Right atrium auricular region (tissue), 2 donors: ENCODE measurements around the gene SLC52A3. TPM values are rescaled to one million over a fixed set of nuclear protein-coding genes. Genes with fewer than 3 reads are reported as not detected.
"Not testable (repeated sequence)": the region's sequence is repeated elsewhere in the genome, so short reads cannot be mapped to it uniquely, and the experiment has no call there.

Source experiments
- DNase-seq: peaks from one replicate; pipeline ENCODE4 v3.0.0-alpha.2; 2019; ENCODE audit warnings: low spot score
- H3K27ac ChIP-seq, 2 donors: fragments of 200-600 bp; sonication (generic); 1 replicate in 1 of 2; 2 replicates in 1 of 2; pipeline ENCODE4 v1.5.1; 2016 to 2019
- H3K27me3 ChIP-seq, 2 donors: fragments of 200-600 bp; sonication (generic); one replicate each; pipeline versions ENCODE4 v1.5.1 to v1.6.0; 2017 to 2019
- H3K36me3 ChIP-seq: fragments of 200-600 bp; sonication (generic); one replicate; pipeline ENCODE4 v1.5.1; 2016
- H3K4me1 ChIP-seq, 2 donors: fragments of 200-600 bp; sonication (generic); one replicate each; pipeline versions ENCODE4 v1.5.1 to v1.6.0; 2017 to 2019
- H3K4me3 ChIP-seq, 2 donors: fragments of 200-600 bp; sonication (generic); 1 replicate in 1 of 2; 2 replicates in 1 of 2; pipeline ENCODE4 v1.5.1; 2017 to 2019; ENCODE audit warnings: mild to moderate bottlenecking in 1 of 2, moderate library complexity in 1 of 2
- H3K9me3 ChIP-seq, 2 donors: fragments of 200-600 bp; sonication (generic); one replicate each; pipeline ENCODE4 v1.5.1; 2019
- total RNA-seq, 2 donors: library from RNA; depleted of rRNA; stranded (reverse); fragments of >200 nt; gene quantifications; one replicate each; pipeline ENCODE4 v1.1.0, GENCODE V29; 2016
- TF ChIP-seq, protein P1 (sequence below), 2 donors: fragments of 200-600 bp; sonication (generic); IDR thresholded peaks; one replicate each; pipeline ENCODE4 v1.5.1; 2019; ENCODE audit warnings: antibody characterized with exemption in 2 of 2

The SLC52A3 gene
- 1 to 10 TPM; 1.3 to 2.6 TPM for total RNA-seq

DNA sequence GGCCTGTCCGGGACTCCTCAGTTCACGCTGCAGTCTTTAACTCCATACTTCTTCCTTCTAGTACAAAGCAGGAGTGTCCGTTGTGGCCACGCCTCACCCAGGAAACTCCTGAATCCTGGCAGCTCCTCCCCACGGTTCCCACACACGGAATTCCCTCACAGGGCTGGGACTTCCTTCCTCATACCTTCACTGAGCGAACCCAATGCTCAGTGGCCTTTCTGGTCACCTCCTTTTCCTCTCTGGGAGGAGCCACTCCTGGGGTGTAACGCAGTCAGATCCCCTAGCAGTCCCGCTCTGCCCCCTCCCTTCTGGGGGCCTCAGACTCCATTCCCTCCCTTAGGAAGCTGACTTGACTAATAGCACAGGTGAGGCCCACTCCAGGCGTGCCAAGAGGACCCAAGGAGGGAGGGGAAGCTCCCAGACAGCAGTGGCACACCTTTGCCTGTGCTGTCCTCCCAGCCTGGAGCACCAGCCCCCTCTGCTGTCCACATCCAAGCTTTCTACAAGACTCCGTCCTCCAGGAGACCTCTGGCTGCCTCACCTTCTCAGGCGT is at the start of gene SLC52A3:
TSS of gene SLC52A3 (minus strand) at position 75 of the 553 bp plus-strand sequence. CDS start 2,726 bp downstream, outside the sequence.
- H3K4me3 ChIP-seq, result peak within 1 kb of the TSS in 1 of 2 donors; percentile 31
- no peaks in the 10 kb centered on the region for H3K4me1 ChIP-seq
- TF ChIP-seq, protein P1, sequence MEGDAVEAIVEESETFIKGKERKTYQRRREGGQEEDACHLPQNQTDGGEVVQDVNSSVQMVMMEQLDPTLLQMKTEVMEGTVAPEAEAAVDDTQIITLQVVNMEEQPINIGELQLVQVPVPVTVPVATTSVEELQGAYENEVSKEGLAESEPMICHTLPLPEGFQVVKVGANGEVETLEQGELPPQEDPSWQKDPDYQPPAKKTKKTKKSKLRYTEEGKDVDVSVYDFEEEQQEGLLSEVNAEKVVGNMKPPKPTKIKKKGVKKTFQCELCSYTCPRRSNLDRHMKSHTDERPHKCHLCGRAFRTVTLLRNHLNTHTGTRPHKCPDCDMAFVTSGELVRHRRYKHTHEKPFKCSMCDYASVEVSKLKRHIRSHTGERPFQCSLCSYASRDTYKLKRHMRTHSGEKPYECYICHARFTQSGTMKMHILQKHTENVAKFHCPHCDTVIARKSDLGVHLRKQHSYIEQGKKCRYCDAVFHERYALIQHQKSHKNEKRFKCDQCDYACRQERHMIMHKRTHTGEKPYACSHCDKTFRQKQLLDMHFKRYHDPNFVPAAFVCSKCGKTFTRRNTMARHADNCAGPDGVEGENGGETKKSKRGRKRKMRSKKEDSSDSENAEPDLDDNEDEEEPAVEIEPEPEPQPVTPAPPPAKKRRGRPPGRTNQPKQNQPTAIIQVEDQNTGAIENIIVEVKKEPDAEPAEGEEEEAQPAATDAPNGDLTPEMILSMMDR (IDR thresholded peaks at IDR 0.05), result peak in 1 of 2 donors; percentile 43
- no peaks in the 10 kb centered on the region for H3K36me3 ChIP-seq
- H3K9me3 ChIP-seq, result no peaks in the 10 kb centered on the region
- no peak for DNase-seq
- peak within 1 kb of the TSS; percentile 43 to 46 for H3K27ac ChIP-seq
- H3K27me3 ChIP-seq, result no peaks in the 10 kb centered on the region

DNA sequence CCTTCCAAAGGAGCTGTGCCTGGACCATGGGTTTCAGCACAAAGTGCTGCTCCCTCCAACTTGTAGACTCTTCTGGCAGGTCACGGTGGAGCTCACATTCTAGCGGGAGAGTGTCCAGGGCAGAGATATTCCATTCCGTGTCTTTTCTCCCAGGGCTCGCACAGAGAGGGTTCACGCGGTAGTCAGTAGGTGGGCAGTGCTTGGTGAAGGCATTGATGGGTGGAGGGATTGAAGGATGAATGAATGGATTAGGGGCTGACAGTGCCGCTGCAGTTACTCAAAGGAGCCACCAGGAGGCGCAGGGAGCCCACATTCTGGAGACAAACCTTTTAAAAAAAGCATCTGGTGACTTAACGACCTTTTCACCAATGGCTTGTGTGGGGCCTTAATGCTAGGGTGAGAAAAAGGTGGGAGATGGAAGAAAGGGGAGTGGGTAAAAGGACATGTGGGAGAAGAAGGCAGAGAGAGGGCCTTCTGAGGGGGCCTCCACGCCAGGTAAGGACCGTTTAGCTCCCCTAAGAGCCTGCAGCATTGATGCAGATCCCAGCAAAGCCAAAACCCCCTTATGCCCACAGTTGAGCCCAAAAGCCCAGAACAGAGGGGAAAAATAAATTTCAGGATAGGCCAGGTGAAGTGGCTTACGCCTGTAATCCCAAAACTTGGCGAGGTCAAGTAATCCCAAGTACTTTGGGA is 47.8 kb upstream of the SLC52A3 start:
- Histone ChIP-seq H3K36me3 (no peaks in the 10 kb centered on the region), H3K27me3 (no peaks in the 10 kb centered on the region)

DNA sequence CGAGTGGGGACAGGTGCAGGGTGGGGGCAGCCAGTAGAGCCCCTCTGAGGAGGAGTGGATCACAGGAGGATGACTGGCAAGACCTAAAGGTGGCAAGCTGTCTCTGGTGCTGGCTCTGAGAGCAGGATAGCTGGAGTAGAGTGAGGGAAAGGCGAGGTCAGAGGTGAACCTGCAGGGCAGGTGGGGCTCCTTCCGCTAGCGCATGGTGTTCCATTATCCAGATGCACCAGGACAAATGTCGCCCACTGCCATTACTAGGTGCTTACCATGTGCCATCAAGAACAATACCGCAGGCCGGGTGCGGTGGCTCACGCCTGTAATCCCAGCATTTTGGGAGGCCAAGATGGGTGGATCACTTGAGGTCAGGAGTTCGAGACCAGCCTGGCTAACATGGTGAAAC is 46.9 kb upstream of the SLC52A3 start:
- Histone ChIP-seq H3K4me1 (no peaks in the 10 kb centered on the region), H3K27me3 (no peaks in the 10 kb centered on the region), H3K36me3 (no peaks in the 10 kb centered on the region), H3K9me3 (no peaks in the 10 kb centered on the region), H3K4me3 (no peak overlapping the region), H3K27ac (no peak overlapping the region)
- TF ChIP-seq, protein P1 (IDR thresholded peaks at IDR 0.05), result no peak
- no peak for DNase-seq

More for the DNA sequence above, 47.8 kb upstream of the SLC52A3 start:
- H3K4me3 ChIP-seq, result no peak overlapping the region
- peak; percentile 68 for DNase-seq
- peaks cover 0 to 1% of the 10 kb centered on the region in 2 donors for H3K4me1 ChIP-seq
- TF ChIP-seq, protein P1 (IDR thresholded peaks at IDR 0.05), result peak; percentile 98 to 99
- H3K27ac ChIP-seq, result no peak overlapping the region
- no peaks in the 10 kb centered on the region for H3K9me3 ChIP-seq

DNA sequence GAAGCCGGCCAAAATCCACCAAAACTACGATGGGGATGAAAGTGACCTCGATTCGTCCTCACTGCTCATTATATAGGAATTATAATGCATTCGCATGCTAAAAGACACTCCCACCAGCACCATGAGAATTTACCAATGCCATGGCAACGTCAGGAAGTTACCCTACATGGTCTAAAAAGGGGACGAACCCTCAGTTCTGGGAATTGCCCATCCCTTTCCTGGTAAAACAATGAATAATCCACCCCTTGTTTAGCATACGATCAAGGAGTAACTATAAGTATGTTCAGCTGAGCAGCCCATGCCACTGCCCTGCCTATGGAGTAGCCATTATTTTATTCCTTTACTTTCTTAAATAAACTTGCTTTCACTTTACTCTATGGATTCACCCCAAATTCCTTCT is 45.1 kb upstream of the SLC52A3 start:
- no peaks in the 10 kb centered on the region for H3K36me3 ChIP-seq
- DNase-seq, result no peak
- H3K27ac ChIP-seq, result no peak overlapping the region
- TF ChIP-seq, protein P1 (IDR thresholded peaks at IDR 0.05), result no peak
- no peaks in the 10 kb centered on the region for H3K9me3 ChIP-seq
- H3K4me1 ChIP-seq, result no peaks in the 10 kb centered on the region
- H3K27me3 ChIP-seq, result no peaks in the 10 kb centered on the region
- H3K4me3 ChIP-seq, result no peak overlapping the region

DNA sequence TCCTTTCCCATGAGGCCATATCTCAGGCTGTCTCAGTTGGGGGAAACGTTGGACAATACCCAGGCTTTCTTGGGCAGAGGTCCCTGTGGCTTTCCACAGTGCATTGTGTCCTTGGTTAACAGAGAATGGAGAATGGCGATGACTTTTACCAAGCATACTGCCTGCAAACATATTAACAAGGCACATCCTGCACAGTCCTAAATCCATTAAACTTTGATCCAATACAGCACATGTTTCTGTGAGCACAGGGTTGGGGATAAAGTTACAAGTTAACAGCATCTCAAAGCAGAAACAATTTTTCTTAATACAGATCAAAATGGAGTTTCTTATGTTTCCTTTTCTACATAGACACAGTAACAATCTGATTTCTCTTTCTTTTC is 44.1 kb upstream of the SLC52A3 start:
- H3K4me1 ChIP-seq, H3K4me3 ChIP-seq, H3K27ac ChIP-seq, DNase-seq, H3K36me3 ChIP-seq, H3K9me3 ChIP-seq, H3K27me3 ChIP-seq: not testable (repeated sequence)

DNA sequence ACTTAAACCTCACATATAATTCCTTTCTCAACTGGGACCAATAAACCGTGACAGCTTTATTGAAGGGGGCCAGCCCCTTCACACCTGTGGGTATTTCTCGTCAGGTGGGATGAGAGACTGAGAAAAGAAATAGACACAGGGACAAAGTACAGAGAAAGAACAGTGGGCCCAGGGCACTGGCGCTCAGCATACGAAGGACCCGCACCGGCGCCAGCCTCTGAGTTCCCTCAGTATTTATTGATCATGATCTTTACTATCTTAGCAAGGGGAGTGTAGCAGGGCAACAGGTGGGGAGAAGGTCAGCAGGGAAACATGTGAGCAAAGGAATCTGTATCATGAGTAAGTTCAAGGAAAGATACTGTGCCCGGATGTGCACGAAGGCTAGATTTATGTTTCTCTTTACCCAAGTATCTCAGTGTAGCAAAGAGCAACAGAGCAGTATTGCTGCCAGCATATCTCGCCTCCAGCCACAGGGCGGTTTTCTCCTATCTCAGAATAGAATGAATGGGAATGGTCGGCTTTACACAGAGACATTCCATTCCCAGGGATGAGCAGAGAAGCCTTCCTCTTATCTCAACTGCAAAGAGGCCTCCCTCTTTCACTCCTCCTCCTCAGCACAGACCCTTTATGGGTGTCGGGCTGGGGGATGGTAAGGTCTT is 43.6 kb upstream of the SLC52A3 start:
- not testable (repeated sequence) for DNase-seq, H3K27me3 ChIP-seq, H3K27ac ChIP-seq, H3K36me3 ChIP-seq, H3K9me3 ChIP-seq, H3K4me1 ChIP-seq, H3K4me3 ChIP-seq
